Keratinocyte (primary cell): ENCODE data around the gene DENND6A. TPM values are rescaled to one million over a fixed set of nuclear protein-coding genes. Genes with fewer than 3 reads are reported as not detected.

Source experiments
- DNase-seq: peaks from one replicate; pipeline ENCODE4 v3.0.0-alpha.2; 2011; ENCODE audit warnings: low read depth, missing footprints, low spot score
- FAIRE-seq: peaks from 2 replicates; lab custom pipeline; 2011; peaks lifted over from hg19 to GRCh38; lab: Jason Lieb, UNC
- H2AFZ ChIP-seq: 2 replicates; pipeline ENCODE4 v1.6.0; 2012; ENCODE audit warnings: low read length, control low read depth, inconsistent platforms; ENCODE audit not compliant: control insufficient read depth
- H3K27ac ChIP-seq: 2 replicates; pipeline ENCODE4 v1.5.1; 2011; ENCODE audit warnings: low read length; ENCODE audit not compliant: control insufficient read depth, insufficient read depth
- H3K27me3 ChIP-seq: 3 replicates; pipeline ENCODE4 v1.6.0; 2011; ENCODE audit warnings: low read length; ENCODE audit not compliant: control insufficient read depth, insufficient read depth; ENCODE audit errors: extremely low read depth
- H3K36me3 ChIP-seq, 2 experiments: 2 replicates in 1 of 2; 3 replicates in 1 of 2; pipeline ENCODE4 v1.5.1; 2011; ENCODE audit warnings: low read length in 2 of 2, mild to moderate bottlenecking in 1 of 2; ENCODE audit not compliant: control insufficient read depth in 2 of 2, insufficient read depth in 2 of 2; ENCODE audit errors: extremely low read depth in 1 of 2
- H3K4me1 ChIP-seq: 3 replicates; pipeline ENCODE4 v1.5.1; 2011; ENCODE audit warnings: low read length; ENCODE audit not compliant: control insufficient read depth, insufficient read depth; ENCODE audit errors: extremely low read depth
- H3K4me2 ChIP-seq: 3 replicates; pipeline ENCODE4 v1.6.0; 2011; ENCODE audit warnings: low read depth, low read length; ENCODE audit not compliant: control insufficient read depth, insufficient read depth; ENCODE audit errors: extremely low read depth
- H3K4me3 ChIP-seq, 3 experiments: fragments of 200-600 bp in 1 of 3; sonication (generic) in 1 of 3; 2 replicates in 2 of 3; 3 replicates in 1 of 3; pipeline ENCODE4 v1.5.1; 2011 to 2016; ENCODE audit warnings: low read length in 3 of 3, mild to moderate bottlenecking in 3 of 3, control low read depth in 2 of 3, inconsistent platforms in 1 of 3, low read depth in 1 of 3, mixed read lengths in 1 of 3, mixed run types in 1 of 3, moderate library complexity in 1 of 3; ENCODE audit not compliant: control insufficient read depth in 2 of 3, insufficient read depth in 2 of 3; ENCODE audit errors: extremely low read depth in 1 of 3
- H3K79me2 ChIP-seq: 2 replicates; pipeline ENCODE4 v1.6.0; 2012; ENCODE audit warnings: low read length; ENCODE audit not compliant: control insufficient read depth, insufficient read depth
- H3K9ac ChIP-seq: 3 replicates; pipeline ENCODE4 v1.6.0; 2011; ENCODE audit warnings: low read length; ENCODE audit not compliant: control insufficient read depth, insufficient read depth; ENCODE audit errors: extremely low read depth
- H3K9me1 ChIP-seq: 3 replicates; pipeline ENCODE4 v1.6.0; 2011; ENCODE audit warnings: low read length; ENCODE audit not compliant: control insufficient read depth, insufficient read depth; ENCODE audit errors: extremely low read depth
- H3K9me3 ChIP-seq: 2 replicates; pipeline ENCODE4 v1.5.1; 2012; ENCODE audit warnings: low read depth, low read length; ENCODE audit not compliant: control insufficient read depth
- H4K20me1 ChIP-seq: 3 replicates; pipeline ENCODE4 v1.6.0; 2011; ENCODE audit warnings: low read length; ENCODE audit not compliant: control insufficient read depth, insufficient read depth; ENCODE audit errors: extremely low read depth
- CTCF ChIP-seq, 3 experiments: IDR thresholded peaks in 1 of 3; conservative IDR thresholded peaks in 1 of 3; optimal IDR thresholded peaks in 1 of 3; 2 replicates in 2 of 3; 3 replicates in 1 of 3; pipeline versions ENCODE3 to v1.5.1; 2011; ENCODE audit warnings: low read length in 3 of 3, mild to moderate bottlenecking in 3 of 3, moderate library complexity in 2 of 3, control low read depth in 1 of 3, inconsistent platforms in 1 of 3; ENCODE audit not compliant: insufficient read depth in 2 of 3; ENCODE audit errors: extremely low read depth in 1 of 3
- EZH2 ChIP-seq: IDR thresholded peaks from one replicate; pipeline ENCODE4 v1.6.1; 2012; ENCODE audit warnings: inconsistent platforms, mild to moderate bottlenecking, low read length, moderate library complexity
- dilution Hi-C: fragments of 300-500 bp; cut with MboI; formaldehyde crosslinking; loops from one replicate; pipeline ENCODE4 v1.7.0; 2020; ENCODE audit warnings: low sequenced_read_pairs; ENCODE audit not compliant: extremely low pct_ligation_motif_present
- polyA plus RNA-seq, 5 experiments: library from polyadenylated mRNA; depleted of rRNA in 3 of 5; stranded (reverse) in 3 of 5; stranded (forward) in 1 of 5; unstranded in 1 of 5; fragments of >200 nt; gene quantifications; 1 replicate in 1 of 5; 2 replicates in 3 of 5; 3 replicates in 1 of 5; pipeline versions ENCODE4 v1.2.1 to v1.2.3, GENCODE V29; 2011 to 2012; ENCODE audit warnings: missing spikeins in 2 of 5, low read depth in 1 of 5, low replicate concordance in 1 of 5

Gene DENND6A
- polyA plus RNA-seq, 1 donor (not counting 4 experiments of a cell fraction or from before 2014, with no cell fraction given) = 22.8 TPM

DNA sequence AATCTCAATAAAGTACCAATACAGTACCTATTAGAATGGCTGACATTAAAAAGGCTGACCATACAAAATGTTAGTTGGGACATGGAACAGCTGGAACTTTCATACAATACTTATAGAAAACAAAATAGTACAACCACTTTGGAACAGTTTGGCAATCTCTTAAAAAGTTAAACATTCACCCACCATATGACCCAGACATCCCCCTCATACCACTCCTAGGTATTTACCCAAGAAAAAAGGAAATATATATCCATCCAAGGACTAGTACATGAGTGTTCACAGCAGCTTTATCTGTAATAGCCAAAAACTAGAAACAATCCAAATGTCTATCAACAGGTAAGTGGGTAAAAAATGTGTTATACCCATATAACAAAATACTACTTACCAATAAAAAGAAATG is 70.5 kb downstream of the DENND6A start:
- H3K79me2 ChIP-seq = no peaks in the 10 kb centered on the region
- peaks cover 4 to 8% of the 10 kb centered on the region in 2 experiments for H3K36me3 ChIP-seq
- H2AFZ ChIP-seq = no peak overlapping the region
- no peaks in the 10 kb centered on the region for H3K4me1 ChIP-seq
- H3K9me1 ChIP-seq = no peaks in the 10 kb centered on the region
- TF ChIP-seq CTCF (optimal IDR thresholded peaks at IDR 0.05 in 1 of 3, IDR thresholded peaks at IDR 0.05 in 1 of 3, conservative IDR thresholded peaks at IDR 0.05 in 1 of 3; ENCODE audit: extremely low read depth in 1 of 3, insufficient read depth in 2 of 3, low read length in 3 of 3) (no peak), EZH2 (no peak)
- dilution Hi-C loops = no loop called here
- H4K20me1 ChIP-seq = no peaks in the 10 kb centered on the region
- DNase-seq (no peak), FAIRE-seq (no peak)
- no peaks in the 10 kb centered on the region for H3K27me3 ChIP-seq
- no peak overlapping the region for H3K9ac ChIP-seq
- no peak overlapping the region for H3K27ac ChIP-seq
- no peaks in the 10 kb centered on the region for H3K9me3 ChIP-seq
- no peak overlapping the region for H3K4me2 ChIP-seq
- no peak overlapping the region for H3K4me3 ChIP-seq

DNA sequence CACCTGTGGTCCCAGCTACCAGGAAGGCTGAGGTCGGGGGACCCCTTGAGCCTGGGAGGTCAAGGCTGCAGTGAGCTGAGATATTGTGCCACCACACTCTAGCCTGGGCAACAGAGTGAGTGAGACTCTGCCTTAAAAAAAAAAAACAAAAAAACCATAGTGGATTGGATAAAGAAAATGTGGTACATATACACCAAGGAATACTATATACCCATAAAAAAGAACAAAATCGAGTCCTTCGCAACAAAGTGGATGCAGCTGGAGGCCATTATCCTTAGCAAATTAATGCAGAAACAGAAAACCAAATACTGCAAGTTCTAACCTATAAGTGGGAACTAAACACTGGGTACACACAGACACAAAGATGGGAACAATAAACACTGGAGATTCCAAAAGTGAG is 75.1 kb downstream of the DENND6A start:
- no peak for FAIRE-seq
- H3K4me2 ChIP-seq = no peak overlapping the region
- H3K27ac ChIP-seq = no peak overlapping the region
- TF ChIP-seq CTCF (optimal IDR thresholded peaks at IDR 0.05 in 1 of 3, IDR thresholded peaks at IDR 0.05 in 1 of 3, conservative IDR thresholded peaks at IDR 0.05 in 1 of 3; ENCODE audit: extremely low read depth in 1 of 3, insufficient read depth in 2 of 3, low read length in 3 of 3) = no peak
- TF ChIP-seq EZH2 = no peak
- no peaks in the 10 kb centered on the region for H3K9me1 ChIP-seq
- no peaks in the 10 kb centered on the region for H3K4me1 ChIP-seq
- no peak overlapping the region for H2AFZ ChIP-seq
- DNase-seq = no peak
- no peaks in the 10 kb centered on the region for H3K27me3 ChIP-seq
- H3K9me3 ChIP-seq = no peaks in the 10 kb centered on the region
- H3K9ac ChIP-seq = no peak overlapping the region
- H3K79me2 ChIP-seq = no peaks in the 10 kb centered on the region
- H3K4me3 ChIP-seq = no peak overlapping the region
- dilution Hi-C loops = no loop called here
- H4K20me1 ChIP-seq = no peaks in the 10 kb centered on the region
- H3K36me3 ChIP-seq = no peaks in the 10 kb centered on the region
